CD4-positive, alpha-beta T cell treated with Interleukin-6 at 100 ng/mL for 8 hours (primary cell): ENCODE measurements around the gene TLNRD1.
"Not testable (repeated sequence)": the region's sequence is repeated elsewhere in the genome, so short reads cannot be mapped to it uniquely, and the experiment has no call there.

ENCODE experiments used
- DNase-seq: peaks from one replicate; pipeline ENCODE4 v3.0.0-alpha.2; 2020; ENCODE audit warnings: mixed read lengths, low spot score

Gene TLNRD1

GRCh38 chr15:81000624-81001151 is at the start of gene TLNRD1:
Gene TLNRD1, plus strand, starts transcription at chr15:81000923. Its CDS starts 1,349 bp downstream, at chr15:81002272.
- DNase-seq, result peak; percentile 86

- DNase-seq, result no peak
These were observed 48.8 kb upstream of the TLNRD1 start for GRCh38 chr15:80951941-80952340.

GRCh38 chr15:80953001-80953952 is 47.4 kb upstream of the TLNRD1 start:
- no peak for DNase-seq

- no peak for DNase-seq
These were observed 46.6 kb upstream of the TLNRD1 start for GRCh38 chr15:80953953-80954778.

GRCh38 chr15:80955571-80956452 is 44.9 kb upstream of the TLNRD1 start:
- DNase-seq, result peak; percentile 32

- DNase-seq, result no peak
These were observed 43.2 kb upstream of the TLNRD1 start for GRCh38 chr15:80957556-80957955.

- no peak for DNase-seq
These were observed 42.7 kb upstream of the TLNRD1 start for GRCh38 chr15:80957976-80958375.

- DNase-seq, result no peak
These were observed 41.8 kb upstream of the TLNRD1 start for GRCh38 chr15:80958818-80959495.

- DNase-seq, result not testable (repeated sequence)
These were observed 35.3 kb upstream of the TLNRD1 start for GRCh38 chr15:80965454-80965853.

GRCh38 chr15:80966431-80967197 is 34.1 kb upstream of the TLNRD1 start:
- DNase-seq, result no peak

- DNase-seq, result no peak
These were observed 33.3 kb upstream of the TLNRD1 start for GRCh38 chr15:80967451-80967850.

- DNase-seq, result no peak
These were observed 32.7 kb upstream of the TLNRD1 start for GRCh38 chr15:80967991-80968510.

- DNase-seq, result no peak
These were observed 31.4 kb upstream of the TLNRD1 start for GRCh38 chr15:80969316-80969715.

GRCh38 chr15:80970018-80970657 is 30.6 kb upstream of the TLNRD1 start:
- peak; percentile 63 for DNase-seq

- DNase-seq, result no peak
These were observed 30.1 kb upstream of the TLNRD1 start for GRCh38 chr15:80970658-80971057.

- DNase-seq, result no peak
These were observed 29.6 kb upstream of the TLNRD1 start for GRCh38 chr15:80971143-80971542.

- DNase-seq, result no peak
These were observed 28.4 kb upstream of the TLNRD1 start for GRCh38 chr15:80972276-80972675.

GRCh38 chr15:80974914-80975313 is 25.8 kb upstream of the TLNRD1 start:
- DNase-seq, result no peak

GRCh38 chr15:80976851-80977250 is 23.9 kb upstream of the TLNRD1 start:
- no peak for DNase-seq
